HG03064 (cell line): Measurements from ENCODE around the gene L3MBTL2.

ENCODE experiments used
- ATAC-seq: cut with Tn5 transposase; IDR thresholded peaks from one replicate; pipeline ENCODE4 v1.9.1; 2021; ENCODE audit warnings: low read depth; ENCODE audit not compliant: unreplicated experiment

The L3MBTL2 gene

GRCh38 chr22:41263704-41264103 is 58.6 kb downstream of the L3MBTL2 start:
- ATAC-seq, result no peak

- ATAC-seq, result no peak
Observed at GRCh38 chr22:41264408-41264941, 59.4 kb downstream of the L3MBTL2 start.

- ATAC-seq, result no peak
Observed at GRCh38 chr22:41267958-41268357, 62.8 kb downstream of the L3MBTL2 start.

- no peak for ATAC-seq
Observed at GRCh38 chr22:41271787-41272186, 66.7 kb downstream of the L3MBTL2 start.

GRCh38 chr22:41273128-41273527 is 68.0 kb downstream of the L3MBTL2 start:
- ATAC-seq, result no peak

GRCh38 chr22:41274856-41275255 is 69.7 kb downstream of the L3MBTL2 start:
- ATAC-seq, result no peak

- no peak for ATAC-seq
Observed at GRCh38 chr22:41280065-41280464, 75.0 kb downstream of the L3MBTL2 start.

- no peak for ATAC-seq
Observed at GRCh38 chr22:41280854-41281253, 75.7 kb downstream of the L3MBTL2 start.
